GM23338 (cell line): ENCODE measurements around the gene B4GALT5. TPM values are rescaled to one million over a fixed set of nuclear protein-coding genes. Genes with fewer than 3 reads are reported as not detected.

ENCODE experiments used
- ATAC-seq: fragments of 200-7000 bp; cut with Tn5 transposase; 3 replicates; pipeline ENCODE4 v1.9.1; 2020
- DNase-seq: peaks from one replicate; pipeline ENCODE4 v3.0.0-alpha.2; 2015; ENCODE audit warnings: low spot score
- H2AFZ ChIP-seq: fragments of 200-600 bp; sonication (generic); 2 replicates; pipeline ENCODE4 v1.8.0; 2016; ENCODE audit warnings: antibody characterized with exemption, mild to moderate bottlenecking, moderate library complexity
- H3F3A ChIP-seq: fragments of 200-600 bp; sonication (generic); replicated peaks from 2 replicates; pipeline ENCODE4 v1.8.0; 2017; ENCODE audit warnings: antibody characterized with exemption, mixed run types, low read depth
- H3K27ac ChIP-seq: fragments of 200-600 bp; sonication (generic); 2 replicates; pipeline ENCODE4 v1.6.1; 2016; ENCODE audit warnings: low read depth
- H3K27me3 ChIP-seq: fragments of 200-600 bp; sonication (generic); 2 replicates; pipeline ENCODE4 v1.8.0; 2016; ENCODE audit warnings: mild to moderate bottlenecking, mixed run types, moderate library complexity; ENCODE audit not compliant: insufficient read depth
- H3K36me3 ChIP-seq: fragments of 200-600 bp; sonication (generic); 2 replicates; pipeline ENCODE4 v1.8.0; 2016; ENCODE audit warnings: mild to moderate bottlenecking; ENCODE audit not compliant: insufficient read depth
- H3K4me1 ChIP-seq: fragments of 200-600 bp; sonication (generic); 2 replicates; pipeline ENCODE4 v1.8.0; 2016; ENCODE audit warnings: mild to moderate bottlenecking, moderate library complexity; ENCODE audit not compliant: insufficient read depth
- H3K4me2 ChIP-seq: fragments of 200-600 bp; sonication (generic); 2 replicates; pipeline ENCODE4 v1.7.1; 2017; ENCODE audit warnings: mixed run types
- H3K4me3 ChIP-seq: fragments of 200-600 bp; sonication (generic); 2 replicates; pipeline ENCODE4 v1.6.1; 2016; ENCODE audit warnings: mixed run types
- H3K79me2 ChIP-seq: fragments of 200-600 bp; sonication (generic); replicated peaks from 2 replicates; pipeline ENCODE4 v1.8.0; 2017; ENCODE audit warnings: mild to moderate bottlenecking; ENCODE audit not compliant: insufficient read depth
- H3K9me2 ChIP-seq: fragments of 200-600 bp; sonication (generic); 2 replicates; pipeline ENCODE4 v1.8.0; 2017; ENCODE audit not compliant: insufficient read depth
- H4K20me1 ChIP-seq: fragments of 200-600 bp; sonication (generic); replicated peaks from 2 replicates; pipeline ENCODE4 v1.8.0; 2017; ENCODE audit warnings: mild to moderate bottlenecking; ENCODE audit not compliant: insufficient read depth
- H3K27ac Mint-ChIP-seq: 2 replicates; pipeline ENCODE4 v1.8.0; 2020; ENCODE audit warnings: inconsistent platforms, mild to moderate bottlenecking, moderate library complexity, mixed read lengths
- H3K27me3 Mint-ChIP-seq: 3 replicates; pipeline ENCODE4 v1.8.0; 2022; ENCODE audit warnings: low read depth, mild to moderate bottlenecking, moderate library complexity, mixed read lengths, inconsistent platforms; ENCODE audit not compliant: insufficient read depth, poor library complexity
- H3K36me3 Mint-ChIP-seq: 3 replicates; pipeline ENCODE4 v1.8.0; 2021; ENCODE audit warnings: low read depth, mild to moderate bottlenecking, inconsistent platforms, moderate library complexity, mixed read lengths
- H3K4me1 Mint-ChIP-seq: 3 replicates; pipeline ENCODE4 v1.8.0; 2020; ENCODE audit warnings: mild to moderate bottlenecking, inconsistent platforms, mixed read lengths
- H3K4me3 Mint-ChIP-seq: 3 replicates; pipeline ENCODE4 v1.8.0; 2021; ENCODE audit warnings: moderate library complexity, mild to moderate bottlenecking, inconsistent platforms, mixed read lengths
- H3K9me3 Mint-ChIP-seq: 3 replicates; pipeline ENCODE4 v1.8.0; 2020; ENCODE audit warnings: moderate library complexity, mild to moderate bottlenecking, inconsistent platforms, mixed read lengths
- CREB1 ChIP-seq: fragments of 250-450 bp; sonication (Bioruptor Pico); IDR thresholded peaks from 2 replicates; pipeline ENCODE4 v1.5.0; 2020; ENCODE audit warnings: low read depth, mild to moderate bottlenecking, moderate library complexity
- CTCF ChIP-seq, 2 experiments: fragments of 200-600 bp in 1 of 2; sonication (generic) in 1 of 2; conservative IDR thresholded peaks; 2 replicates each; pipeline versions ENCODE4 v1.5.1 to v1.6.1; 2016 to 2017; ENCODE audit warnings: antibody characterized with exemption in 2 of 2, low read depth in 2 of 2, mild to moderate bottlenecking in 2 of 2, moderate library complexity in 1 of 2
- EZH2 ChIP-seq: fragments of 200-600 bp; sonication (generic); IDR thresholded peaks from one replicate; pipeline ENCODE4 v1.8.0; 2017; ENCODE audit warnings: antibody characterized with exemption, mild to moderate bottlenecking, low read depth; ENCODE audit not compliant: unreplicated experiment
- EZH2phosphoT487 ChIP-seq: fragments of 200-600 bp; sonication (generic); IDR thresholded peaks from one replicate; pipeline ENCODE4 v1.8.1; 2018; ENCODE audit warnings: antibody characterized with exemption; ENCODE audit not compliant: unreplicated experiment
- JUNB ChIP-seq: IDR thresholded peaks from one replicate; pipeline ENCODE4 v1.6.1; 2016; ENCODE audit warnings: antibody characterized with exemption; ENCODE audit not compliant: unreplicated experiment
- NANOG ChIP-seq: IDR thresholded peaks from 2 replicates; pipeline ENCODE4 v1.6.1; 2016; ENCODE audit warnings: antibody characterized with exemption, borderline replicate concordance
- POLR2AphosphoS5 ChIP-seq: IDR thresholded peaks from 2 replicates; pipeline ENCODE4 v1.6.1; 2016; ENCODE audit warnings: antibody characterized with exemption, low read depth
- STAT1 ChIP-seq: IDR thresholded peaks from one replicate; pipeline ENCODE4 v1.6.1; 2016; ENCODE audit warnings: antibody characterized with exemption; ENCODE audit not compliant: unreplicated experiment
- ZNF114 ChIP-seq: fragments of 250-450 bp; sonication (Bioruptor Pico); IDR thresholded peaks from 2 replicates; pipeline ENCODE4 v1.5.0; 2020; ENCODE audit warnings: mild to moderate bottlenecking, moderate library complexity
- ZNF331 ChIP-seq: fragments of 250-450 bp; sonication (Bioruptor Pico); IDR thresholded peaks from 2 replicates; pipeline ENCODE4 v1.5.0; 2020; ENCODE audit warnings: low read depth, mild to moderate bottlenecking, moderate library complexity
- ZNF462 ChIP-seq: fragments of 250-450 bp; sonication (Bioruptor Pico); IDR thresholded peaks from 2 replicates; pipeline ENCODE4 v1.5.0; 2020; ENCODE audit warnings: mild to moderate bottlenecking, moderate library complexity
- polyA plus RNA-seq: library from polyadenylated mRNA; unstranded; fragments of >200 nt; fragmentation: Nextera tagmentation; extraction: Ambion mirVana; gene quantifications from 2 replicates; pipeline ENCODE4 v1.2.1, GENCODE V29; 2016
- total RNA-seq: library from RNA; depleted of rRNA; stranded (reverse); fragments of >200 nt; shearing (Covaris generic); gene quantifications from 2 replicates; pipeline ENCODE4 v1.2.3, GENCODE V29; 2014
- TF ChIP-seq, protein P1 (sequence below): IDR thresholded peaks from one replicate; pipeline ENCODE4 v1.6.1; 2018; ENCODE audit warnings: antibody characterized with exemption; ENCODE audit not compliant: unreplicated experiment
- TF ChIP-seq, protein P2 (sequence below): IDR thresholded peaks from 2 replicates; pipeline ENCODE4 v1.6.1; 2016; ENCODE audit warnings: antibody characterized with exemption

B4GALT5 gene
- total and polyA plus RNA-seq, 2 experiments from 2014 or later: 19.1 to 50.3 TPM

DNA sequence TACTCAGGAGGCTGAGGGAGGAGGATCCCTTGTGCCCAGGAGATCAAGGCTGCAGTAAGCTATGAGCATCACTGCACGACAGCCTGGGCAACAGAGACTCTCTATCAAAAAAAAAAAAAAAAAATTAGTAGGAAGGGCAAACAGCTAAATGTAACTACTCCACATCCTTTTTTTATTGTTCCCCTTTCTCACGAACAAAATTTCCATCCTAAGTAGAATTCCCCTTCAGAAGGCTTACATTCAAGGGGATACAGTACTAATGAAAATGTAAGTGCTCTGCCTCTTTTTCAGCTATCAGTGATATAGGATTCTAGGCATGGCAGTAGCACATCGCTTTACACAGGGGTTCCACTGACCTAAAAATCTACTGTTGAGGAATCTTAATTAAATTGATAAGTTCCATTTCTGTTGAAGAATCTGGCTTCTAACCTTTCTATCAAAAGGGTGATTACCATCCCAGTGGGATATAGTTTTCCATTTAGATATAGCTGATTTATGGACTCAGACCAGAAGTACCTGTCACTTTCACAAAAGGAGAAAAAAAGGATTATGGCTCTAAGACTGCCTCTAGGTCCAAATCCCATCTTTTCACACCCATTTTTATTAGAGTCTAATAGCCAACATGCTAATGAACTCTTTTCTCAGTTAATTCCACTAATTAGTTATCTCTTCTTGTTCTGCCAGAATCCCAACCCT is 2.6 kb downstream of the B4GALT5 start:
- H3K27me3 ChIP-seq: no peaks in the 10 kb centered on the region
- H2AFZ ChIP-seq: no peak overlapping the region
- DNase-seq (no peak), ATAC-seq (no peak)
- H3K4me1 Mint-ChIP-seq: peaks cover 48% of the 10 kb centered on the region
- no peaks in the 10 kb centered on the region for H3K36me3 ChIP-seq
- no peaks in the 10 kb centered on the region for H3K9me3 Mint-ChIP-seq
- H3K36me3 Mint-ChIP-seq: no peaks in the 10 kb centered on the region; the same call in 2 of the 3 replicates
- TF ChIP-seq POLR2AphosphoS5 (no peak), CTCF (conservative IDR thresholded peaks at IDR 0.05; ENCODE audit: low read depth in 2 of 2) (no peak), STAT1 (no peak), JUNB (no peak), NANOG (no peak), ZNF114 (no peak), ZNF331 (no peak), ZNF462 (CRISPR knock-in tag) (no peak), CREB1 (CRISPR knock-in tag) (no peak), EZH2 (no peak), EZH2phosphoT487 (no peak)
- TF ChIP-seq, protein P1, sequence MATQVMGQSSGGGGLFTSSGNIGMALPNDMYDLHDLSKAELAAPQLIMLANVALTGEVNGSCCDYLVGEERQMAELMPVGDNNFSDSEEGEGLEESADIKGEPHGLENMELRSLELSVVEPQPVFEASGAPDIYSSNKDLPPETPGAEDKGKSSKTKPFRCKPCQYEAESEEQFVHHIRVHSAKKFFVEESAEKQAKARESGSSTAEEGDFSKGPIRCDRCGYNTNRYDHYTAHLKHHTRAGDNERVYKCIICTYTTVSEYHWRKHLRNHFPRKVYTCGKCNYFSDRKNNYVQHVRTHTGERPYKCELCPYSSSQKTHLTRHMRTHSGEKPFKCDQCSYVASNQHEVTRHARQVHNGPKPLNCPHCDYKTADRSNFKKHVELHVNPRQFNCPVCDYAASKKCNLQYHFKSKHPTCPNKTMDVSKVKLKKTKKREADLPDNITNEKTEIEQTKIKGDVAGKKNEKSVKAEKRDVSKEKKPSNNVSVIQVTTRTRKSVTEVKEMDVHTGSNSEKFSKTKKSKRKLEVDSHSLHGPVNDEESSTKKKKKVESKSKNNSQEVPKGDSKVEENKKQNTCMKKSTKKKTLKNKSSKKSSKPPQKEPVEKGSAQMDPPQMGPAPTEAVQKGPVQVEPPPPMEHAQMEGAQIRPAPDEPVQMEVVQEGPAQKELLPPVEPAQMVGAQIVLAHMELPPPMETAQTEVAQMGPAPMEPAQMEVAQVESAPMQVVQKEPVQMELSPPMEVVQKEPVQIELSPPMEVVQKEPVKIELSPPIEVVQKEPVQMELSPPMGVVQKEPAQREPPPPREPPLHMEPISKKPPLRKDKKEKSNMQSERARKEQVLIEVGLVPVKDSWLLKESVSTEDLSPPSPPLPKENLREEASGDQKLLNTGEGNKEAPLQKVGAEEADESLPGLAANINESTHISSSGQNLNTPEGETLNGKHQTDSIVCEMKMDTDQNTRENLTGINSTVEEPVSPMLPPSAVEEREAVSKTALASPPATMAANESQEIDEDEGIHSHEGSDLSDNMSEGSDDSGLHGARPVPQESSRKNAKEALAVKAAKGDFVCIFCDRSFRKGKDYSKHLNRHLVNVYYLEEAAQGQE: no peak
- TF ChIP-seq, protein P2, sequence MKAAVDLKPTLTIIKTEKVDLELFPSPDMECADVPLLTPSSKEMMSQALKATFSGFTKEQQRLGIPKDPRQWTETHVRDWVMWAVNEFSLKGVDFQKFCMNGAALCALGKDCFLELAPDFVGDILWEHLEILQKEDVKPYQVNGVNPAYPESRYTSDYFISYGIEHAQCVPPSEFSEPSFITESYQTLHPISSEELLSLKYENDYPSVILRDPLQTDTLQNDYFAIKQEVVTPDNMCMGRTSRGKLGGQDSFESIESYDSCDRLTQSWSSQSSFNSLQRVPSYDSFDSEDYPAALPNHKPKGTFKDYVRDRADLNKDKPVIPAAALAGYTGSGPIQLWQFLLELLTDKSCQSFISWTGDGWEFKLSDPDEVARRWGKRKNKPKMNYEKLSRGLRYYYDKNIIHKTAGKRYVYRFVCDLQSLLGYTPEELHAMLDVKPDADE: no peak
- H3K4me3 Mint-ChIP-seq: peak overlapping the region; percentile 98
- 0 out of 2 replicates have a peak, but pooled peaks cover 2% of the 10 kb centered on the region for H3F3A ChIP-seq
- peaks cover 60% of the 10 kb centered on the region for H4K20me1 ChIP-seq
- peaks cover 9% of the 10 kb centered on the region for H3K27me3 Mint-ChIP-seq
- H3K4me2 ChIP-seq: peak overlapping the region; percentile 99
- peak overlapping the region; percentile 92; the same call in 1 of the 2 replicates for H3K4me3 ChIP-seq
- H3K27ac Mint-ChIP-seq: no peak overlapping the region
- H3K79me2 ChIP-seq: peaks cover 73% of the 10 kb centered on the region
- H3K9me2 ChIP-seq: no peaks in the 10 kb centered on the region
- H3K27ac ChIP-seq: no peak overlapping the region
- peaks cover 46% of the 10 kb centered on the region for H3K4me1 ChIP-seq
